Neural progenitor cell (in vitro differentiated cells): ENCODE measurements around the gene NPB.

ENCODE experiments used
- EZH2phosphoT487 ChIP-seq: fragments of 200-600 bp; sonication (generic); IDR thresholded peaks from 2 replicates; pipeline ENCODE4 v1.6.1; 2017; ENCODE audit warnings: antibody characterized with exemption
- TF ChIP-seq, protein P1 (sequence below): fragments of 200-600 bp; sonication (generic); IDR thresholded peaks from 2 replicates; pipeline ENCODE4 v1.5.1; 2017; ENCODE audit warnings: antibody characterized with exemption, mild to moderate bottlenecking

DNA sequence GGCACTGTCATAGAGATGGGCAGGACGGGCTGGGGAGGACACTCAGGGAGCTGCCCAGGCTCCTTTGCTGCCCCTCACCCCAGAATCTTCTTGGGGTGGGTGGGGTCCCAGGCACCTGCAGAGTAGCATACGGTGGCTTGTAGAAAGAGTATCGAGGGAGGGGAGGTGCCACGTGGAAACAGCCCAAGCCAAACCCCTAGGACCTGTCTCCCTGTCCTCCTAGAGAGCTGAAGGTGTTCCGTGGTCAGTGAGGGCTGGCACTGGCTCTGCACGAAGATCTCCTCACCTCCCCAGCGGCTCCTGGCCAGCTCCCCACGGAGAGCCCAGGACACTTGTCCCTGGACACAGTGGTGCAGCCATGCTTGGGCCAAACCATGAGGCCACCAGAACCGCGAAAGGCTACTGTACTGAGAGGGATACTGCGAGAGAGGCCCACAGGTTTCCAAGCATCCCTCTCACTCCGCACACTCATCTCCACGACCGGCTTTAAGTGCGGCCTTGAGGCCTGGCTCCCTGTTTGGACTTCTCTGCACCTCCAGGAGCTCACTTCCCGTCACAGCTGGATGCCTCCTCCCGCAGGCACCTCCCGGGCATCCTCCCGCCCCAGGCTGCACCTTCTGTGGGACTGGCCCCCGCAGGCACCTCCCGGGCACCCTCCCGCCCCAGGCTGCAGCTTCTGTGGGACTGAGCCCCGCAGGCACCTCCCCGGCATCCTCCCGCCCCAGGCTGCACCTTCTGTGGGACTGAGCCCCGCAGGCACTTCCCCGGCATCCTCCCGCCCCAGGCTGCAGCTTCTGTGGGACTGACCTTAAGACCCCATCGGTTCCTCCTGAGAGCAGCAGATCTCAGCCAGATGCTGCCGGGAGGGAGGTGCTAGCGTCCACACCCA is 27.5 kb downstream of the NPB start:
- TF ChIP-seq, protein P1, sequence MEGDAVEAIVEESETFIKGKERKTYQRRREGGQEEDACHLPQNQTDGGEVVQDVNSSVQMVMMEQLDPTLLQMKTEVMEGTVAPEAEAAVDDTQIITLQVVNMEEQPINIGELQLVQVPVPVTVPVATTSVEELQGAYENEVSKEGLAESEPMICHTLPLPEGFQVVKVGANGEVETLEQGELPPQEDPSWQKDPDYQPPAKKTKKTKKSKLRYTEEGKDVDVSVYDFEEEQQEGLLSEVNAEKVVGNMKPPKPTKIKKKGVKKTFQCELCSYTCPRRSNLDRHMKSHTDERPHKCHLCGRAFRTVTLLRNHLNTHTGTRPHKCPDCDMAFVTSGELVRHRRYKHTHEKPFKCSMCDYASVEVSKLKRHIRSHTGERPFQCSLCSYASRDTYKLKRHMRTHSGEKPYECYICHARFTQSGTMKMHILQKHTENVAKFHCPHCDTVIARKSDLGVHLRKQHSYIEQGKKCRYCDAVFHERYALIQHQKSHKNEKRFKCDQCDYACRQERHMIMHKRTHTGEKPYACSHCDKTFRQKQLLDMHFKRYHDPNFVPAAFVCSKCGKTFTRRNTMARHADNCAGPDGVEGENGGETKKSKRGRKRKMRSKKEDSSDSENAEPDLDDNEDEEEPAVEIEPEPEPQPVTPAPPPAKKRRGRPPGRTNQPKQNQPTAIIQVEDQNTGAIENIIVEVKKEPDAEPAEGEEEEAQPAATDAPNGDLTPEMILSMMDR, result no peak
- TF ChIP-seq EZH2phosphoT487, result no peak
